GM19035 (cell line): Measurements from ENCODE around the gene PICK1.
"Not testable (repeated sequence)": the region's sequence is repeated elsewhere in the genome, so short reads cannot be mapped to it uniquely, and the experiment has no call there.

Experiments used
- ATAC-seq: cut with Tn5 transposase; IDR thresholded peaks from one replicate; pipeline ENCODE4 v1.9.1; 2021; ENCODE audit not compliant: unreplicated experiment

PICK1 gene

DNA sequence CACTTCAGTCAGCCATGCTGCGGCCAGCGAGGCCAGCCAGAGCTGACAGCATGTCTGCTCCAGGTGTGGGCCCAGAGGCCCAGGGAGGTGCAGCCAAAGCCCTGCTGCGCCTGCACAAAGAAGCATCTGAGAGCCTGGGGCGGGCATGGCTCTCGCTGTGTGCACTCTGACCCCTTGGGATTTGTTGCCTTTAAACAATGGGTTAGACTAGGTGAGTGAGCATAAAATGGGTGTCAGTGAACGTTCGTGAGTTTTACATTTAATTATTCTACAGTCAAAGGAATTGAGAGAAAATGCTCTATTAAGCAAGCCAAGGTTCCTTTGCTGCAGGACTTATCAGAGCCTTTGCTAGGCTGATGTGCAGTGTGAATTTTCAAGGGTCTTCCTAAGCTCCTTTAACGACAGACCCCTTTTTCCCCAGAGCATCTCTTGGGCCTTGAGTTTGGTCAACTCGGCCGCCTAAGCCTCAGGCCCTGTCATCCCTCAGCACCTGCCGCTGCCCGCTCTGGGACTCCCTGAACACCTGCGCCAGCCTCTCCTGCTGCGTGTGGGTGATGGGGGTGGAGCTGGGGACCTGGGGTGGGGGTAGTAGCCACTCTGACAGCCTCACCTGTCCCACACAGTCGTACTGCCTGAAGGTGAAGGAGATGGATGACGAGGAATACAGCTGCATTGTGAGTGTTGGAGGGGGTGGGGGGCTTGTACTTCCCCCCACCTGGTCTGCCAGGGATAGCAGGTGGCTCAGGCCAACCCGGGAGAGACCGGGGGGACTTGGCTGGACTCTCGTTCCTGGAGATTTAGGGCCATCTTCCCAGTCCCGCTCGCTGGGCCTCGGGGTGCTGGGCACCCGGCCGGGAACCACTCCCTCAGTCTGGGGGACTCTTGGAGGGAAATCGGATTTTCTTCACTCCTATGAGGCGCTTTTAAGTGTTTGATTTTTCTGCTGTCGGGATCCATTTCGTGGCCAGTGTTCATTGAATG, 16.2 kb downstream of the PICK1 start:
- no peak for ATAC-seq

DNA sequence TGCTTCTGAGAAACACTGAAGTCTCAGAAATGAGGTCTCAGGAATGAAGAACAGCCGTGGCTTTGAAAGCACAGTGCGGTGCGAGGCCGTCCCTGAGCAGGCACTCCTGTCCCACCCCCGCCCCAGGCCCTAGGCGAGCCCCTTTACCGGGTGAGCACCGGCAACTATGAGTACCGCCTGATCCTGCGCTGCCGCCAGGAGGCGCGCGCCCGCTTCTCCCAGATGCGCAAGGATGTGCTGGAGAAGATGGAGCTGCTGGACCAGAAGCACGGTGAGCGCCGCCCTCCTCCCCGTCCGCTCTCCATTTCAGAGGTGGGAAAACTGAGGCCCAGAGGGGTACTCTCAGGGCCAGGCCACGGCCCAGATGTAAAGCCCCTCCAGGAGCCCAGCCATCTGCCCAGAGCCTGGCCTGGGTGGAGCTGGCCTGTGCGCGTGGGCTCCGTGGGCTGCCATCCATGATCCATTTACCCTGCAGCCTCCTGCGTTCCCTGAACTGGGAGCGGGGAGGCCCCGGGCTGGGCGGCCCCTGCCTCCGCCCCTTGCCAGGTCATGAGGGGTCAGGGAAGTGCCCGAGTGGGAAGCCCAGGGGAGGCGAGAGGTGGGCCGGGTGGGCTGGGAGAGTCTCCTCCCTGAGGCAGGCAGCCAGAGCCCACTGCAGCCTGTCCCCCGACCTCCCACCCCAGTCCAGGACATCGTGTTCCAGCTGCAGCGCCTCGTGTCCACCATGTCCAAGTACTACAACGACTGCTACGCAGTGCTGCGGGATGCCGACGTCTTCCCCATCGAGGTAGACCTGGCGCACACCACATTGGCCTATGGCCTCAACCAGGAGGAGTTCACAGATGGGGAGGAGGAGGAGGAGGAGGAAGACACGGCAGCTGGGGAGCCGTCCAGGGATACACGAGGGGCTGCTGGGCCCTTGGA, 17.2 kb downstream of the PICK1 start:
- no peak for ATAC-seq

DNA sequence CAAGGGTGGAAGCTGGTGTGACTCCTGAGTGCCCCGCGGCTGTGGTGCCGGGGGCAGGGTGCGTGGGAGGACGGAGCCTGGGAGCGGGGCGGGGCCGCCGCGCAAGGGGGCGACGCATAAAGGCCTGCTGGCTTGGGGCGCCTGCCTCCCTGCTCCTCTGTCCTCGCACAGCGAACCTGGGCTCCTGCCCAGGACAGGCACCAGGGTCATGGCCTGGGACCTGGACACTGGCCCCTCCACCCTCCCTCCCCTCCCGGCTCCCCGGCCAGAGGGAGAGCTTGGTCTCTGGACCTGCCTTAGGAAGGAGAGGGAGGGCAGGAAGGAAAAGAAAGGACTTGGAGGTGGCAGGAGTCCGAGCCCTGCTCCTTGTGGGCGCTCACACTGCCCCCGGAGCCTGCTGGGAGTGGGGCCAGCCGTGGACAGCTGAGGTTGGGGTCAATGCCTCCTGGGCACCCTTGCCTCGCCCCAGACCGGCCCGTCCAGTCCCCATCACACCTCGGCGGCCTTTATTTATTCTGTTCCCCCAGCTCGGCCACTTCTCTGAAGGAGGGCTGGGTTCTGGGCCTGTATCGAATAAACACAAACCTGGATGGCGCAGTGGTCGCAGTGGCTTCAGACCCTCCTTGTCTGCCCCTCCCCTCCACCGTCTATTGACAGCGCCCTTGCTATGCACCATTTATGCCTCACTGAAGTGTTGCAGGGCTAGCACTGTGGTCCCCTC, 18.1 kb downstream of the PICK1 start:
- ATAC-seq, result no peak

DNA sequence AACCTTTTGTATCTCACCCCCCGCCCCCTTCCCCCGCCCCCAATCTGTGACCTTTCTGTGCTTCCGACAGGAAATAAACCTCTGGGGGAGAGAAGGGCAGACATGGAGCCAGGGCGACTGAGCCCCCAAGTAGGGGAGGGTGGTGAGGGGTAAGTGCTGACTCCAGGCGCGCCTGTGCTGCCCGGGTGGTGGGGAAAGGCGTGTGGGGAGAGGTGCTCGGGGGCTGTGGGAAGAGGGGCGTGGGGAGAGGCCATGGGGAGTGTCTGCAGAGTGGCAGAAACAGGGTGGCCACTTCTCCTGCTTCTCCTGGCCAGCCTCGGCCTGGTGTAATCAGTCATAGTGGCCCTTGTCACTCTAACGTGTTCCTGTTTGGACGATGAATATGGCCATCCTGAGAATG, 18.8 kb downstream of the PICK1 start:
- ATAC-seq, result no peak

DNA sequence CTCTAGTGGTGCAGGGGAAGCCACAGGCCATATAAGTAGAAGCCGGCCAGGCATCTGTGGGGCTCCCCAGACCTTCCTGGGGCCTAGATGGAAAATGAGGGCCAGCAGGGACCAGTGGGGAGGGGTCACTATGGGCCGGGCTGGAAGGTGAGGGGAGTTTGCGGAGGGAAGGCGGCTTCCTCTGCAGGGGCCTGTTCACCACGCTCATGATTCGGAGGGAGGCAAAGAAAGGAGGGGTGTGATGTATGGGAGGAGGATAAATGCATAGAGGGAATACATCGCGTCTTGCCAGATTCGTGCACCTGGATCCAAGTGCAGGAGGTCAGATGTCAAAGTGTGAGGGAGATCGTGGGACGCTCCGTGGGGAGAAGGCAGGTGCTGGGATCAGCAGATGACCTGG, 19.9 kb downstream of the PICK1 start:
- ATAC-seq, result no peak

DNA sequence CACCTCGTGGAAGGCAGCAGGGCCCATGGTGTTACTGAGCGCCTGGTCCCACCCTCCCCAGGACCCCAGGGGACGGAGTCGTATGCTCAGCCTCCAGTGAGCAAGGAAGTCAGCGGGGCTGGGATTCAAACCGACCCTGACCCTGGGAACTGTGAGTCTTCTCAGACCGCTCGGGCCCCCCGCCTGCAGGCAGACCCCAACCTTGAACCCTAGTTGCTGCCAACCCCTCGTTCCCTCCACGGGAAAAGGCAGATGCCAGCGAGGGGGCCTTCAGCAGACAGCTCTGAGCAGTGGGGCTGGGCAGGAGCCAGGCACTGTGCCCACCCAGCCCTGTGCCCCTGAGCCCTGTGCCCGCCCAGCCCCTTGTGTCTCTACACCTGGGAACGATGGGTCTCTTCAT, 20.4 kb downstream of the PICK1 start:
- ATAC-seq, result no peak

DNA sequence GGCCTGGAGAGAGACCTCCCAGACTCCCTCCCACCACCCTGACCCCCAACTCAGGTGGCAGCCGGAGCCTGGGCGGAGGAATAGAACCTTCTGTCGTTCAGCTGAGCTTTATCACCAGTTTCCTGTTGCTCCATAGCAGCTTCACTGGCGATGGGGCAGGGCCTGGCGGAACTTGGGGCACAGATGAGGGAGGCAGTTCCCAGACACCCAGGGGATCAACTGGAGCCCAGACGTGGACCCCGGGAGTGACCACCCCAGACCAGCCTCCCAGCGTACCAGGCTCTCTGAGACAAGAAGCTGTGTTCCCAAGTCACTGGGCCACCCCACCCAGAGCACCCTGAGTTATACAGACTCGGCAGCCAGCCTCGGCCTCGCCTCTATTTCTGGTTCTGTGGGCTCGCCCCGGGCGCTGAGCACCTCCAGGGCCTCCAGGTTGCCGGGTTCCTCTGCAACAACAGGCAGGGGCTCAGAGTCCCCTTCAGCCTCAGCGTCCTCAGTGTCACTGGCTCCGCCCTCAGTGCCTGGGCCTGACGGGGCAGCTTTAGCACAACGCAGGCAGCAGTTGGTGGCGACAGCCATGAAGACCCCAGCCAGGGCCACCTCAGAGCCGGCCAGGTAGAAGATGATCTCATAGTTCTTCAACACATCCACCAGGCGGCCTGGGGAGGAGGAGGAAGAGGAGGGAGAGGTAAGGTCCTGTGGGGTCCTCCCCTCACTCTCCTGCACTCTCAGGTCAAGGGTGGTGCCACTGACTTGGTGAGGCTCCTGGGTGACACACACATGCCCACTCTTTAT, 21.0 kb downstream of the PICK1 start:
- no peak for ATAC-seq

DNA sequence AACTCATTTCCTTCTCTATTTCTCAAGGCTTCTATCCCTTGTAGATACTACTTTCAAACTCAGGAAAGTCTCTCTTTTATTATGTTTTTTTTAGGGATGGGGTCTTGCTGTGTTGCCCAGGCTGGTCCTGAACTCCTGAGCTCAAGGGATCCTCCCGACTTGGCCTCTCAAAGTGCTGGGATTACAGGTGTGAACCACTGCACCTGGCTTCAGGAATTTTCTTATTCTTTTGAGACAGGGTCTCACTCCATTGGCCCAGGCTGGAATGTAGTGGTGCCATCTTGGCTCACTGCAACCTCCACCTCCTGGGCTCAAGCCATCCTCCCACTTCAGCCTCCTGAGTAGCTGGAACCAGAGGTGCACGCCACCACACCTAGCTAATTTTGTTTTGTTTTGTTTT, 22.0 kb downstream of the PICK1 start:
- not testable (repeated sequence) for ATAC-seq

DNA sequence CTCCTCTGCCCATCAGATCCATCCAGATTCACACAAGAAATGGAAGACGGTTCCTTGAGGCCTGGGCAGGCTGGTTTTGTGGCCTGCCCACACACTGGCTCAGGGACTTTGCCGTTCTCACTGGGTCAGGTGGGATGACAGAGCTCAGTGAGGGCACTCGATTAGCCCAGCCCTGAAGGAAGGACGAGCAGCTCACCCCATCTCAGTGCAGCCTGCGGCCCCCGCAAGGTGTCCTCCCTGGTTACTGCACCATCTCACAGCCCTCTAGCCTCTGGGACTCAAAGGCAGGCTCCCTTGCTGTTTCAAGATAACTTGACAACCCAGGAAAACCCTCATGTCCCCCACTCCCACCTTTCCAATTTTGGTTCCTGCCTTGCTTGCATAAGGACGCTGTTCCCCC, 22.6 kb downstream of the PICK1 start:
- ATAC-seq, result no peak

DNA sequence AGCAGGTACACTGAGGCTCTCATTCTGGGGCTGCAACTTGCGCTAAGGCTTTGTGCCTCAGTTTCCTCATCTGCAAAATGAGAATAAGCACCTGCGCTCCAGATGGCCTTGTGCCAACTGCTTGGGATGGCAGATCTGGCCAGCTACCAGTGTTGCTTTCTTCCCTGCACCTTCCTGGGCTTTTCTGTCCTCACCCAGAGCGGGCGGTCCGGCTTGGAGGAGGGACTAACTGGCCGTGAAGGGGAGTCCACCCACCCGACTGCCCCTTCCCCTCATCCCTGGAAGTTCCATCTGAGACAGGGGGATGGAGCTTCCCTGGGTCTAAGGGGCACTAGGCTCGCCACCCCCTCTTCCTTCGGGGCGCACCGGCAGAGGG, 23.3 kb downstream of the PICK1 start:
- no peak for ATAC-seq

DNA sequence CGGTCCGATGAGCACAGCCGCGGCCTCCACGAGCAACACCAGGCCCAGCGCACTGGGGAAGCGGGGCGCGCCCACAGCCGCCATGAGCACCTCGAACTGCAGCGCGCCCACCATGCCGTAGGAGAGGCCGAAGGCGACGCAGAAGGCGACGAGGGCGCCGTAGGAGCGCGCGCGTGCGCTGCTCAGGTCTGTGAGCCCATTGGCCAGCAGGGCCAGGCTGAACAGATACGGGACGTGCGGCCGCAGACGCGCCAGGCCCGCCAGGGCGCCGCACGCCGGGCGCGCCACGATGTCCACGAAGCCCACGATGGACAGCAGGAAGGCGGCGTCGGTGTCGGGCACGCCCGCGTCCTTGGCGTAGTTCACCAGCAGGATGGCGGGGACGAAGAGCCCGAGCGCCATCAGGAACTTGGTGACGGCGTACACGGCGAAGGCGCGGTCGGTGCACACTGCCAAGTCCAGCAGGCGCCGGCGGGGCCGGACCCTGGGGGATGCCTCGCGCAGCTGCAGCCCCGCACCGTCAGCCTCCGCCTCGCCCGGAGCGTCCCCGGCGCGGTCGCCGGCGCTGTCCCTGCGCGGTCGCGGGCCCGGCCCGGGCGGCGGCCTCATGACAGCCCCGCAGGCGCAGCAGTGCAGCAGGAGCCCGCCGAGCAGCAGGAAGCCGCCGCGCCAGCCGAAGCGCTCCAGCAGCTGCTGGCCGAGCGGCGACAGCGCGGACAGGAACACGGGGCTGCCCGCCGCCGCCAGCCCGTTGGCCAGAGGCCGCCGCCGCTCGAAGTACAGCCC, 23.8 kb downstream of the PICK1 start:
- no peak for ATAC-seq

DNA sequence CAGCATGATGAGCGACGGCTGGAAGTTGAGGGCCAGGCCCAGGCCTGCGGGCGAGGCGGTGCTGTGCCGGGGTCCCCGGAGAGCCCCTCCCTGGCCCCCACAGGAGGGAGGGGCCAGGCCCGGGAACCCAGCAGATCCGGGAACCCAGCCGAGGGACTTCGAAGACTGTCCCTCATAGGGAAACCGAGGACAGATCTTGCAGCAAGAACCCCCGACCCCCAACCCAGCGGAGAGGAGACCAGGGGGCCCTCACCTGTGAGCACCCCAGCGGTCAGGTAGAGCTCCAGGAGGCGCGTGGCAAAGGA, 24.4 kb downstream of the PICK1 start:
- ATAC-seq, result no peak

DNA sequence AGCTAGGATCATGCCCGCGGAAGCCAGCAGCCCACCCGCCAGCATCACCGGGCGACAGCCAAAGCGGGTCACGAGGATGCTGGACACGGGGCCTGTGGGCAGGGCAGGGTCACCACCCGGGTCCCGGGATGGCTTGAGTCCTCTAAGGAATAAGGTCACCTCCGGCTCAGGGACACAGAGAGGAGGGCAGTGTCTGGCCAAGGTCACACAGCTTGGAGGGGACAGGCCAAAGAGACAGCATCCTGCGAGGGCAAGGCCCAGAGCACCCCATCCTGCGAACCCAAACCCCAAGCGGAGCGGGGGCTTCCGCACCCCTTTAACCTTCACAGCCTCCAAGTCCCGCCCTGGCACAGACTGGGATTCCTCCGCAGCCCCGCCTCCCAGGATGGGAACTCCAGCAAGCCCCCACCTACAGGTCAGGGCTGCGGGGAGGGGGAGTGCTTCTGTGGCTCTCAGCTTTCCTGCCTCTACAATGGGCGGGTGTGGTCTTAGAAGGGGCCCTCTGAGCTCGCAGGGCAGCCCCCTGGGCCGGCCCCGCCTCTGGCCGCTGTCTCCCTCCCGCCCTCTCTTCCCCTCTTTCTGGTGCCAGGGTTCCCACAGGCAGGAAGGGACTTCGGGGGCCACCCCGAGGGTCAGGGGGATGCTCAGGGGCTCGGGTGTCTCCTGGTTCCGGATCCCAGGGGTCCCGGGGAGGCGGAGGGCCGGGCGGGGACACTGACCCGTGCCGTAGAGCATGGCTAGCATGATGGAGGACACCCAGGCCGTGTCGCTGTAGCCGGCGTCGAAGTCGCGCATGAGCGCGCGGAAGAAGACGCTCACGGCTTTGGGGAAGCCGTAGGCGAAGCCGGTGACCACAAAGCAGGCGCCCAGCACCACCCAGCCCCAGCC, 25.0 kb downstream of the PICK1 start:
- no peak for ATAC-seq

DNA sequence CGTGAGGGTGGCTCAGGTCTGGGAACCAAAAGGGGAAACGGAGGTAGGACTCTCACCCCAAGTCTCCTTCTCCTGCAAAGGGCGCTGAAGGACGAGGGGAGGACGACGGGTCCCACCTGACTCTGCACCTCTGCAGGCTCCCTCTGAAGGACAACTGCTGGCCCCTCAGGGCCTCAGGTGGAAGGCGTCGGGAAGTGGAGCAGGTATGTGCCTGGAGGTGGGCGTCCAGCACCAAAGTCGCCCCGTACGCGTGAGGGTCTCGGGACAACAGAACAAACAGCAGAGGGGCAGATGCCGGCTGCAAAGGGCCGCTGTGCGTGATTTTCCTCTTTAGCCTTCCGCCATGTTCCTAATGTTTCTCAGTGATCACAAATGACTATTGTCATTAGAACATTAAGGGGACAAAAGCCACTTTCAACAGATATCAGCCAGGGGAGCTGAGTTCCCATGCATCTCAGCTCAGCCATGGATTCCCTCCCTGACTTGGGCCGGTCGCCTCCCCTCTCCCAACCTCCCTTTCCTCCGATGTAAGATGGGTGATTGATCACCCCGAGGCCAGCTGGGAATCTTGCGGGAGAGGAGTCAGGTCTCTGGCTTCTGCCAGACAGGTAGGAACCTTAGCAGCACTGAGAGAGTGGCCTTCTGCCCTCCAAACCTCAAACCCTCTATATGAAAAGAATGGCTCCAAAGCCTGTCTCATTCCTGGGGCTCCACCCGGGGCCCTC, 25.9 kb downstream of the PICK1 start:
- ATAC-seq, result no peak

DNA sequence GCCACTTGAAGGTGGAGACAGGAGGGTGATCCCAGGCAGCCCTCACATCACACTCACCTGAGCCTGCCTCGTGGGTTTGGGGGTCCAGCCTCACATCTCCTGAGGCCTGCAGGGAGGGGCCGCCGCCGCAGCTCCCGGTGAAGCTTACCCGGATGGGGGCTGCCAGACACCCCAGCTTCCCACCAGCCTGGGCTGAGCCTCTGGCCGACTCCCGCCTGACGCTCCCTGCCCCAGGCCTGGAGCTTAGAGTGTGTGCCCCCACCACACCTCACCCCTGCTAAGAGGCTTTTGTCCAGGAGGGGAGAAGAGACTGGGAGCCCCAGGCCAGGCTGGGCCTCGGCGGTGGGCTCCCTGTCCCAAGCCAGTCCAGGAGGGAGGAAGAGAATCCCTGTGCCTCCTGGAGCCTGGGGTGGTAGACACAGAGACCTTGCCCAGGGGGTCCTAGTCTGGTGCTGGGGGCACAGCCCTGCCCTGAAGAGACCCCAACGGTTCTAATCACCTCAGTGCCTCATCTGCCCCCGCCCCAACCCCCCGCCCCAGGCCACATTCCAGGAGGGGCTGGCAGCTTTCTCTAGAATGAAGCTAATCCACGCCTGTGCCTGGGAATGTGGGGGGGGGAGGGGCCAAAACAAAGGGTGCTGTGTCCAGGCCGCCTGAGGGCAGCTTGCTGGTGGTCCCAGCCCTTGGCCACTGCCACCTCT, 26.9 kb downstream of the PICK1 start, which contains the start of gene SLC16A8:
Gene SLC16A8 (minus strand): TSS at position 254 of the 701 bp plus-strand sequence. CDS start 1,311 bp downstream, outside the sequence.
- ATAC-seq, result no peak

DNA sequence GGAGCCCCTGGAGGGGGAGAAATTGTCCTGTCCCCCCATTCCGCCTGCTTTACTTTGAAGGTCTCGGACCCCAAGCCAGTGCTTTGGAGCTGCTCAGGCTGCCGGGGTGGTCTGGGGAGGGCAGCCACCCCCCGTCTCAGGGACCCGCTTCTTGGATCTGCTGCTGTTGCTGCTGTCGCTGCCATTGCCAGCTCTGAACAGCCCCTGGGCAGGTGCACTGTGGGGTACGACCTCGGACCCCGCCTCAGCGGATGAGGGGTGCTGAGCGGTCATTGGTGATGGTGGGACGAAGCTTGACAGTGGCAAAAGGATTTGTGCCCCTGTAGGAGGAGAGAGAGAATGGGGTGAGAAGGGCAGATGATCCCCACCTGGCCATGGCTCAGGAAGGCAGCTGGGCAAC, 27.9 kb downstream of the PICK1 start:
- ATAC-seq, result no peak

DNA sequence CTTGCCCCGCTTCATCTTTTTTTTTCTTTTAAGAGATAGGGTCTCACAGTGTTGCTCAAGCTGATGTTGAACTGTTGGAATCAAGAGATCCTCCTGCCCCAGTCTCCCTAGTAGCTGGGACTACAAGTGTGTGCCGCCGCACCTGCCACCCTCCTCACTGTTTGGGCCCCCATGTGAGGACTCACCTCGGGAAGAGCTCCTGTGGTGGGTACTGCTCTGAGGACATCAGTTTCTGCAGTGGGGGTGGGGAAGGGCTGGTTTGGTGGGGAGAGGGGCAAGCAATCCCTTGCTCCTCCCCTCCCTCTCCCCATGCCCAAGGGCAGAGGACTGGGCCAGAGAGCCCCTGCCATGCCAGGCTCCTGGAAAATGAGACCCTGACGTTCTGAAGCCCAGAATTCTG, 28.3 kb downstream of the PICK1 start:
- no peak for ATAC-seq
